ENCODE results near the gene NCK1. TPM values are rescaled to one million over a fixed set of nuclear protein-coding genes. Genes with fewer than 3 reads are reported as not detected.
"Not testable (repeated sequence)": the region's sequence is repeated elsewhere in the genome, so short reads cannot be mapped to it uniquely, and the experiment has no call there.

The NCK1 gene
- total and polyA plus RNA-seq, 2 of the 13 experiments (the other 11 are each of a cell fraction or from before 2014, with no cell fraction given): 14.7 to 30.4 TPM

- TF ChIP-seq ZNF687 (CRISPR knock-in tag; IDR thresholded peaks at IDR 0.05): no peak
- TF ChIP-seq HOXA3 (CRISPR knock-in tag; IDR thresholded peaks at IDR 0.05): no peak
- no peak for TF ChIP-seq LRRFIP1 (CRISPR knock-in tag; conservative IDR thresholded peaks at IDR 0.05)
- no peak for TF ChIP-seq HNF1B (CRISPR knock-in tag; IDR thresholded peaks at IDR 0.05)
- TF ChIP-seq FOXO4 (CRISPR knock-in tag; conservative IDR thresholded peaks at IDR 0.05): no peak
- no peak for TF ChIP-seq ZNF205 (CRISPR knock-in tag; IDR thresholded peaks at IDR 0.05)
- TF ChIP-seq ZBTB7B (CRISPR knock-in tag; IDR thresholded peaks at IDR 0.05): no peak
- TF ChIP-seq GATAD2A (CRISPR knock-in tag; IDR thresholded peaks at IDR 0.05): no peak
- TF ChIP-seq NPAS2 (CRISPR knock-in tag; IDR thresholded peaks at IDR 0.05; ENCODE audit: borderline replicate concordance): no peak
Measured at GRCh38 chr3:136984837-136985236, 122.8 kb downstream of the NCK1 start (continued).

GRCh38 chr3:136987398-136987980 is 125.5 kb downstream of the NCK1 start:
- POLR2A ChIA-PET; H3K9me3 ChIP-seq (ENCODE audit: low read length); H3K79me2 ChIP-seq (ENCODE audit: insufficient read depth, low read length); in situ Hi-C loops (cut with HindIII; ENCODE audit: extremely low pct_ligation_motif_present, low pct_unique_long_range_greater_than_20kb); H3K4me3 ChIP-seq (replicated peaks in 1 of 3; ENCODE audit: insufficient read depth in 1 of 3, low read depth in 2 of 3, low read length in 3 of 3); BruUV-seq (replicated peaks); FAIRE-seq; H3K9ac ChIP-seq (ENCODE audit: insufficient read depth, low read depth, low read length); H3K4me1 ChIP-seq (ENCODE audit: insufficient read depth, low read length); H3K27ac ChIP-seq (ENCODE audit: extremely low read length, insufficient read depth, low read length); CTCF ChIA-PET (ENCODE audit: low intra/inter-chr PET ratio, low total read pairs); intact Hi-C loops (cut with micrococcal nuclease; ENCODE audit: unreplicated experiment); H4K20me1 ChIP-seq (ENCODE audit: insufficient read depth, low read length); H3K4me2 ChIP-seq (ENCODE audit: low read depth, low read length); ATAC-seq; H2AFZ ChIP-seq (ENCODE audit: low read length); DNase-seq (ENCODE audit: low spot score); H3K36me3 ChIP-seq (replicated peaks in 1 of 2; ENCODE audit: control insufficient read depth in 1 of 2, insufficient read depth in 2 of 2, low read length in 2 of 2); H3K27me3 ChIP-seq (ENCODE audit: control insufficient read depth in 1 of 2, insufficient read depth in 2 of 2, low read length in 2 of 2): not testable (repeated sequence)
- 100% methylated on average over 12 of the region's 39 CpGs for WGBS (ENCODE audit: low lambda C conversion rate)
